Endothelial cell of umbilical vein (primary cell): Measurements from ENCODE around the gene ZBTB48. TPM values are rescaled to one million over a fixed set of nuclear protein-coding genes. Genes with fewer than 3 reads are reported as not detected.

Source experiments
- BruUV-seq: library from RNA; stranded (reverse); fragments of 400-500 nt; replicated peaks from 2 replicates; lab custom pipeline; 2021; lab: Mats Ljungman, UMichigan
- CTCF ChIA-PET: fragments of 300-600, 350-600 bp; sonication (Branson Sonifier 250); formaldehyde crosslinking; loops from one replicate; lab custom pipeline; 2021; ENCODE audit warnings: antibody characterized with exemption, inconsistent platforms; lab: Charles Lee
- POLR2A ChIA-PET: fragments of 300-600, 350-600 bp; sonication (Branson Sonifier 250); formaldehyde crosslinking; loops from one replicate; lab custom pipeline; 2021; ENCODE audit warnings: antibody characterized with exemption, inconsistent platforms; lab: Charles Lee
- DNase-seq: peaks from one replicate; pipeline ENCODE4 v3.0.0-alpha.2; 2011; ENCODE audit warnings: low read depth, low spot score
- FAIRE-seq: peaks from 2 replicates; lab custom pipeline; 2011; peaks lifted over from hg19 to GRCh38; lab: Jason Lieb, UNC
- H2AFZ ChIP-seq: 2 replicates; pipeline ENCODE4 v1.6.0; 2012; ENCODE audit warnings: low read depth, low read length, control low read depth, inconsistent platforms
- H3K27ac ChIP-seq: 2 replicates; pipeline ENCODE4 v1.5.1; 2011; ENCODE audit warnings: low read depth, mild to moderate bottlenecking, control low read depth, low read length, moderate library complexity; ENCODE audit not compliant: insufficient read depth
- H3K27me3 ChIP-seq, 2 experiments: 2 replicates each; pipeline versions ENCODE4 v1.6.0 to v1.6.1; 2011; ENCODE audit warnings: low read length in 2 of 2, mixed read lengths in 1 of 2; ENCODE audit not compliant: control insufficient read depth in 2 of 2, insufficient read depth in 2 of 2
- H3K36me3 ChIP-seq, 2 experiments: 2 replicates in 1 of 2; 3 replicates in 1 of 2; pipeline ENCODE4 v1.5.1; 2011; ENCODE audit warnings: low read length in 2 of 2, mild to moderate bottlenecking in 1 of 2, moderate library complexity in 1 of 2; ENCODE audit not compliant: control insufficient read depth in 2 of 2, insufficient read depth in 2 of 2; ENCODE audit errors: extremely low read depth in 1 of 2
- H3K4me1 ChIP-seq: 3 replicates; pipeline ENCODE4 v1.5.1; 2011; ENCODE audit warnings: mild to moderate bottlenecking, low read length; ENCODE audit not compliant: control insufficient read depth, insufficient read depth; ENCODE audit errors: extremely low read depth
- H3K4me2 ChIP-seq: 2 replicates; pipeline ENCODE4 v1.6.1; 2011; ENCODE audit warnings: low read length, control low read depth, mixed read lengths; ENCODE audit not compliant: insufficient read depth
- H3K4me3 ChIP-seq, 3 experiments: fragments of 200-600 bp in 1 of 3; sonication (generic), shearing (Covaris generic) in 1 of 3; replicated peaks in 1 of 3; 2 replicates each; pipeline ENCODE4 v1.5.1; 2011 to 2016; ENCODE audit warnings: control low read depth in 3 of 3, low read length in 3 of 3, mild to moderate bottlenecking in 2 of 3, inconsistent platforms in 1 of 3, low read depth in 1 of 3, moderate library complexity in 1 of 3; ENCODE audit not compliant: insufficient read depth in 1 of 3
- H3K79me2 ChIP-seq: 2 replicates; pipeline ENCODE4 v1.6.0; 2012; ENCODE audit warnings: low read length, inconsistent platforms; ENCODE audit not compliant: control insufficient read depth, insufficient read depth
- H3K9ac ChIP-seq: replicated peaks from 2 replicates; pipeline ENCODE3; 2011; ENCODE audit warnings: low read length, control low read depth; ENCODE audit not compliant: insufficient read depth; ENCODE audit errors: extremely low read depth
- H3K9me1 ChIP-seq: replicated peaks from 3 replicates; pipeline ENCODE4 v1.6.0; 2011; ENCODE audit warnings: mild to moderate bottlenecking, low read length; ENCODE audit not compliant: control insufficient read depth, insufficient read depth; ENCODE audit errors: extremely low read depth
- H3K9me3 ChIP-seq: replicated peaks from 2 replicates; pipeline ENCODE4 v1.5.1; 2012; ENCODE audit warnings: low read length, inconsistent platforms; ENCODE audit not compliant: control insufficient read depth, insufficient read depth
- H4K20me1 ChIP-seq: replicated peaks from 2 replicates; pipeline ENCODE3; 2011; ENCODE audit warnings: mild to moderate bottlenecking, low read length; ENCODE audit not compliant: control insufficient read depth, insufficient read depth; ENCODE audit errors: extremely low read depth
- EZH2 ChIP-seq: IDR thresholded peaks from 2 replicates; pipeline ENCODE4 v1.6.1; 2012; ENCODE audit warnings: borderline replicate concordance, low read depth, mild to moderate bottlenecking, moderate library complexity, low read length, inconsistent platforms; ENCODE audit not compliant: severe bottlenecking
- FOS ChIP-seq: IDR thresholded peaks from 2 replicates; pipeline ENCODE4 v1.6.1; 2011; ENCODE audit warnings: mild to moderate bottlenecking, low read length, moderate library complexity, borderline replicate concordance; ENCODE audit not compliant: insufficient read depth
- GATA2 ChIP-seq: IDR thresholded peaks from 2 replicates; pipeline ENCODE4 v1.7.0; 2011; ENCODE audit warnings: low read depth, mild to moderate bottlenecking, moderate library complexity, mixed read lengths, low read length; ENCODE audit not compliant: insufficient read length, insufficient read depth
- JUN ChIP-seq: IDR thresholded peaks from 2 replicates; pipeline ENCODE4 v1.6.1; 2011; ENCODE audit warnings: borderline replicate concordance, low read depth; ENCODE audit not compliant: insufficient read length, insufficient read depth
- MYC ChIP-seq: IDR thresholded peaks from one replicate; pipeline ENCODE4 v1.6.1; 2011; ENCODE audit warnings: mild to moderate bottlenecking, low read depth, low read length
- POLR2A ChIP-seq: IDR thresholded peaks from 2 replicates; pipeline ENCODE4 v1.6.1; 2012; ENCODE audit warnings: low read depth, mild to moderate bottlenecking, control low read depth, low read length
- POLR2AphosphoS5 ChIP-seq: IDR thresholded peaks from 2 replicates; pipeline ENCODE4 v1.6.1; 2012; ENCODE audit warnings: low read depth, mild to moderate bottlenecking, control low read depth, low read length, moderate library complexity; ENCODE audit not compliant: insufficient read depth
- dilution Hi-C: fragments of 300-500 bp; cut with MboI; formaldehyde crosslinking; loops from one replicate; pipeline ENCODE4 v1.15.0; 2019; ENCODE audit warnings: low sequenced_read_pairs; ENCODE audit not compliant: extremely low pct_ligation_motif_present
- intact Hi-C: fragments of 100-400 bp; cut with micrococcal nuclease; formaldehyde crosslinking; loops from one replicate; pipeline ENCODE4 v1.10.0; 2022
- polyA plus RNA-seq, 4 experiments: library from polyadenylated mRNA; depleted of rRNA in 3 of 4; stranded (reverse) in 3 of 4; unstranded in 1 of 4; fragments of >200 nt; gene quantifications; 2 replicates each; pipeline versions ENCODE4 v1.2.1 to v1.2.3, GENCODE V29; 2011 to 2012; ENCODE audit warnings: missing spikeins in 1 of 4
- total RNA-seq: library from RNA; stranded (reverse); gene quantifications from 2 replicates; pipeline ENCODE4 v1.2.3, GENCODE V29; 2021
- TF ChIP-seq, protein P1 (sequence below): IDR thresholded peaks from 2 replicates; pipeline ENCODE4 v1.6.1; 2011; ENCODE audit not compliant: insufficient read depth, insufficient read length
- TF ChIP-seq, protein P2 (sequence below), 2 donors: IDR thresholded peaks; 1 replicate in 1 of 2; 2 replicates in 1 of 2; pipeline ENCODE4 v1.5.1; 2011; ENCODE audit warnings: low read length in 2 of 2, mild to moderate bottlenecking in 2 of 2, moderate library complexity in 2 of 2, control low read depth in 1 of 2, inconsistent platforms in 1 of 2, low read depth in 1 of 2; ENCODE audit not compliant: insufficient read depth in 1 of 2; ENCODE audit errors: extremely low read depth in 1 of 2

The ZBTB48 gene
- total and polyA plus RNA-seq, 2 donors (not counting 3 experiments of a cell fraction or from before 2014, with no cell fraction given), result 20.9 to 25.1 TPM

- intact Hi-C loops (no loop called here), dilution Hi-C loops (no loop called here)
- Histone ChIP-seq H3K79me2 (peaks cover 47% of the 10 kb centered on the region), H3K4me1 (peaks cover 6% of the 10 kb centered on the region), H3K27me3 (no peaks in the 10 kb centered on the region), H2AFZ (no peak overlapping the region), H3K36me3 (peaks cover 6 to 45% of the 10 kb centered on the region in 2 experiments), H3K9ac (no peak overlapping the region), H3K4me2 (no peak overlapping the region), H3K9me3 (no peaks in the 10 kb centered on the region), H3K4me3 (no peak overlapping the region), H3K27ac (no peak overlapping the region), H4K20me1 (no peaks in the 10 kb centered on the region), H3K9me1 (no peaks in the 10 kb centered on the region)
- no peak for TF ChIP-seq JUN
- no peak for TF ChIP-seq FOS
- TF ChIP-seq GATA2, result no peak
- TF ChIP-seq, protein P1, sequence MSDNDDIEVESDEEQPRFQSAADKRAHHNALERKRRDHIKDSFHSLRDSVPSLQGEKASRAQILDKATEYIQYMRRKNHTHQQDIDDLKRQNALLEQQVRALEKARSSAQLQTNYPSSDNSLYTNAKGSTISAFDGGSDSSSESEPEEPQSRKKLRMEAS, result no peak
- no peak for TF ChIP-seq EZH2
- no peak for TF ChIP-seq MYC
- no peak for TF ChIP-seq POLR2AphosphoS5
- TF ChIP-seq, protein P2, sequence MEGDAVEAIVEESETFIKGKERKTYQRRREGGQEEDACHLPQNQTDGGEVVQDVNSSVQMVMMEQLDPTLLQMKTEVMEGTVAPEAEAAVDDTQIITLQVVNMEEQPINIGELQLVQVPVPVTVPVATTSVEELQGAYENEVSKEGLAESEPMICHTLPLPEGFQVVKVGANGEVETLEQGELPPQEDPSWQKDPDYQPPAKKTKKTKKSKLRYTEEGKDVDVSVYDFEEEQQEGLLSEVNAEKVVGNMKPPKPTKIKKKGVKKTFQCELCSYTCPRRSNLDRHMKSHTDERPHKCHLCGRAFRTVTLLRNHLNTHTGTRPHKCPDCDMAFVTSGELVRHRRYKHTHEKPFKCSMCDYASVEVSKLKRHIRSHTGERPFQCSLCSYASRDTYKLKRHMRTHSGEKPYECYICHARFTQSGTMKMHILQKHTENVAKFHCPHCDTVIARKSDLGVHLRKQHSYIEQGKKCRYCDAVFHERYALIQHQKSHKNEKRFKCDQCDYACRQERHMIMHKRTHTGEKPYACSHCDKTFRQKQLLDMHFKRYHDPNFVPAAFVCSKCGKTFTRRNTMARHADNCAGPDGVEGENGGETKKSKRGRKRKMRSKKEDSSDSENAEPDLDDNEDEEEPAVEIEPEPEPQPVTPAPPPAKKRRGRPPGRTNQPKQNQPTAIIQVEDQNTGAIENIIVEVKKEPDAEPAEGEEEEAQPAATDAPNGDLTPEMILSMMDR (IDR thresholded peaks at IDR 0.05; ENCODE audit: extremely low read depth in 1 of 2, insufficient read depth in 1 of 2, low read depth in 1 of 2, low read length in 2 of 2), result no peak
- no peak for TF ChIP-seq POLR2A
- no peak for DNase-seq
- FAIRE-seq, result no peak
- ChIA-PET POLR2A (no interaction called here), CTCF (interaction anchor here (1.4 kb wide), 1 partner anchor 50 kb away, joined by 5 read pairs; no protein-coding TSS in a partner anchor)
- no TSS peak for BruUV-seq
These were observed 16.6 kb downstream of the ZBTB48 start for GRCh38 chr1:6596351-6596750.
